ENCODE measurements around the gene PPM1H.

The PPM1H gene

DNA sequence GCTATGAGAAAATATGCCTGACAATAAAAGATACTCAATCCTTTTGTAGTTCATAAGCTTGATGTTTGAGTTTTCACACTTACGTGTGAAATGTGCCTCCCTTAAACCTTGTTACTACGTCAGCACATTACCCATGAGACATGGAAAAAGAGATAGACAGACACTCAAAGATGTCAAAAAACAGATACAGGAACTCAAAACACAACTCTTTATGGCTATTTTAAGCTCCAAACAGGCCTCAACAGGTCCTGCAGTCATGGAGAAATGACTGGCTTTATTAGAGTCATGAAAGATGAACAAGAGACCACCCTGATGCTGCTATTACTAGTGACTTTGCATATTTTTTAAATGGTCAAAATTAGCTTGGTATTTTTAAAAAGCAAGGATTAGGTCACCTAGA lies 283.8 kb downstream of the PPM1H start:
- no peaks in the 10 kb centered on the region for H3K27me3 ChIP-seq (ENCODE audit: insufficient read depth, low read length, poor library complexity, severe bottlenecking)
- TF ChIP-seq EZH2phosphoT487 (IDR thresholded peaks at IDR 0.05; ENCODE audit: borderline replicate concordance) = no peak
- TF ChIP-seq, protein P1, sequence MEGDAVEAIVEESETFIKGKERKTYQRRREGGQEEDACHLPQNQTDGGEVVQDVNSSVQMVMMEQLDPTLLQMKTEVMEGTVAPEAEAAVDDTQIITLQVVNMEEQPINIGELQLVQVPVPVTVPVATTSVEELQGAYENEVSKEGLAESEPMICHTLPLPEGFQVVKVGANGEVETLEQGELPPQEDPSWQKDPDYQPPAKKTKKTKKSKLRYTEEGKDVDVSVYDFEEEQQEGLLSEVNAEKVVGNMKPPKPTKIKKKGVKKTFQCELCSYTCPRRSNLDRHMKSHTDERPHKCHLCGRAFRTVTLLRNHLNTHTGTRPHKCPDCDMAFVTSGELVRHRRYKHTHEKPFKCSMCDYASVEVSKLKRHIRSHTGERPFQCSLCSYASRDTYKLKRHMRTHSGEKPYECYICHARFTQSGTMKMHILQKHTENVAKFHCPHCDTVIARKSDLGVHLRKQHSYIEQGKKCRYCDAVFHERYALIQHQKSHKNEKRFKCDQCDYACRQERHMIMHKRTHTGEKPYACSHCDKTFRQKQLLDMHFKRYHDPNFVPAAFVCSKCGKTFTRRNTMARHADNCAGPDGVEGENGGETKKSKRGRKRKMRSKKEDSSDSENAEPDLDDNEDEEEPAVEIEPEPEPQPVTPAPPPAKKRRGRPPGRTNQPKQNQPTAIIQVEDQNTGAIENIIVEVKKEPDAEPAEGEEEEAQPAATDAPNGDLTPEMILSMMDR (conservative IDR thresholded peaks at IDR 0.05; ENCODE audit: low read length) = no peak
- peaks cover 27% of the 10 kb centered on the region for H3K4me1 ChIP-seq (ENCODE audit: insufficient read depth, low read length, poor library complexity, severe bottlenecking)

DNA sequence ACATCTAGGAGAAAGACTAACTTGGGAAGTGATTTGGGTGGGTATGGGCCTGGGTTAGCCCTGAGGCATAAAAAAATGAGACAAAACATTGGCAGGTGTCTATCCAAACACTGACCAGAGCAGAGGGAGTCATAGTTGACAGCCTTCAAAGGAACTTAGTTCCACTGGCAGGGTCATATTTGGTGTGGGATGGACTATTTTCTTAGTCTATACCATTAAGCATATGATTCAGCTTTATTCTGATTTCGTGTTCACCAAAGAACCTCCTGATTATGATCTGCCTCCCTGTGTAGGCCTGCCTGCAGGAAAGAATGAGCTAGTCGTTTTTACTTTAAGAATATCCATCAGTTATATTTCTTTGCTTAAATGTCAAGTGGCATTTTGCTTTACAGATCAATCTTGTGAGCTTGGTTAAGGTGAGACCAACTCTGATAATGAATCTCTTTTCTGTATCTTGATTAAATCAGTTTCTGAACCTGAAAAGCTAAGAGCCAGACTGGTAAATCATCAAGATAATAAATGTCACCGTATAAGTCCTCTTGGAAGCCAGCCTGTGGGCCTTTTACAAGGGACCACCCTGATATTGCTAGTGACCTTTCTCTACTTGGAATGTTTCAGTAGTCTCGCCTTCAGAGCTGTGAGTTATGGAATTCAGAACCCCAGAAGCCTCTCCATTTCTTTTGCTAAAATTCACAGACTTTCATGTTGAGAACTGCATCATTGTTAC lies 285.4 kb downstream of the PPM1H start:
- no peaks in the 10 kb centered on the region for H3F3A ChIP-seq (ENCODE audit: low read depth)
- no peaks in the 10 kb centered on the region for H3K9me3 ChIP-seq (ENCODE audit: insufficient read depth, low read depth, low read length)
- no peaks in the 10 kb centered on the region for H3K9me2 ChIP-seq (replicated peaks; ENCODE audit: low read depth, low read length)
- no peak for TF ChIP-seq EZH2phosphoT487 (IDR thresholded peaks at IDR 0.05; ENCODE audit: borderline replicate concordance)
- TF ChIP-seq, protein P1 (conservative IDR thresholded peaks at IDR 0.05; ENCODE audit: low read length) = no peak
- H2AFZ ChIP-seq (ENCODE audit: low read length) = no peak overlapping the region
- no peak overlapping the region for H3K9ac ChIP-seq (ENCODE audit: low read depth, low read length, poor library complexity, severe bottlenecking)
- H4K20me1 ChIP-seq (ENCODE audit: insufficient read depth, low read length, poor library complexity, severe bottlenecking) = no peaks in the 10 kb centered on the region
- H3K4me3 ChIP-seq (ENCODE audit: low read length, poor library complexity, severe bottlenecking) = no peak overlapping the region
- H3K27me3 ChIP-seq (ENCODE audit: insufficient read depth, low read length, poor library complexity, severe bottlenecking) = no peaks in the 10 kb centered on the region
- H3K79me2 ChIP-seq (ENCODE audit: insufficient read depth, low read length) = no peaks in the 10 kb centered on the region
- peaks cover 10% of the 10 kb centered on the region; the same call in 1 of the 2 replicates for H3K36me3 ChIP-seq (ENCODE audit: insufficient read depth, low read length)
- peaks cover 21% of the 10 kb centered on the region for H3K4me1 ChIP-seq (ENCODE audit: insufficient read depth, low read length, poor library complexity, severe bottlenecking)
- no peak overlapping the region for H3K4me2 ChIP-seq (ENCODE audit: low read depth, low read length, poor library complexity, severe bottlenecking)

More for the DNA sequence above, 283.8 kb downstream of the PPM1H start:
- Histone ChIP-seq H3K9ac (ENCODE audit: low read depth, low read length, poor library complexity, severe bottlenecking) (no peak overlapping the region), H3F3A (ENCODE audit: low read depth) (no peaks in the 10 kb centered on the region), H2AFZ (ENCODE audit: low read length) (no peak overlapping the region), H3K9me2 (replicated peaks; ENCODE audit: low read depth, low read length) (no peaks in the 10 kb centered on the region), H4K20me1 (ENCODE audit: insufficient read depth, low read length, poor library complexity, severe bottlenecking) (no peaks in the 10 kb centered on the region), H3K4me2 (ENCODE audit: low read depth, low read length, poor library complexity, severe bottlenecking) (no peak overlapping the region), H3K79me2 (ENCODE audit: insufficient read depth, low read length) (no peaks in the 10 kb centered on the region), H3K9me3 (ENCODE audit: insufficient read depth, low read depth, low read length) (no peaks in the 10 kb centered on the region), H3K36me3 (ENCODE audit: insufficient read depth, low read length) (peaks cover 9% of the 10 kb centered on the region; the same call in 1 of the 2 replicates), H3K4me3 (ENCODE audit: low read length, poor library complexity, severe bottlenecking) (no peak overlapping the region)

DNA sequence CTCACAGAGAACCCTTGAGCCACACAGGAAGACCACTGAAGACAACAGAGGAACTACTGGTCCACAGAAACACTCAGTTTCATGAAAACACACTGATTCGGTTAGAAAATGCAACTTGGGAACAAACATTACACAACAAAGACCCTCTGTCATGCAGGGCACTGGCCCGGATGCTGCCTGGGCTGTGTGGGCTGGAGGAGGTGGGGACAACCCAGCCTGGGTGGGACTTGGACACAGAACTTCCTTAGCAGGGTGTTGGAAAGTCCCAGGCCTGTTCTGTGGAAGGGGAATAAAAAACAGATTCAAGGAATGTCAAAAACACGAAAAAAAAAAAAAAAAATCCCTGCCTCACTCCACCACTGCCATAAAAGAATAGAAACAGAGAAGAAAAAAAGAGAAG lies 287.4 kb downstream of the PPM1H start:
- Histone ChIP-seq H3K4me3 (ENCODE audit: low read length, poor library complexity, severe bottlenecking) (no peak overlapping the region), H3K4me2 (ENCODE audit: low read depth, low read length, poor library complexity, severe bottlenecking) (no peak overlapping the region), H3F3A (ENCODE audit: low read depth) (no peaks in the 10 kb centered on the region), H3K27me3 (ENCODE audit: insufficient read depth, low read length, poor library complexity, severe bottlenecking) (no peaks in the 10 kb centered on the region), H3K36me3 (ENCODE audit: insufficient read depth, low read length) (peaks cover 10% of the 10 kb centered on the region; the same call in 1 of the 2 replicates), H3K9me2 (replicated peaks; ENCODE audit: low read depth, low read length) (no peaks in the 10 kb centered on the region), H3K79me2 (ENCODE audit: insufficient read depth, low read length) (no peaks in the 10 kb centered on the region), H3K4me1 (ENCODE audit: insufficient read depth, low read length, poor library complexity, severe bottlenecking) (peaks cover 8% of the 10 kb centered on the region), H4K20me1 (ENCODE audit: insufficient read depth, low read length, poor library complexity, severe bottlenecking) (no peaks in the 10 kb centered on the region), H2AFZ (ENCODE audit: low read length) (no peak overlapping the region), H3K9ac (ENCODE audit: low read depth, low read length, poor library complexity, severe bottlenecking) (no peak overlapping the region), H3K9me3 (ENCODE audit: insufficient read depth, low read depth, low read length) (no peaks in the 10 kb centered on the region)
- TF ChIP-seq, protein P1 (conservative IDR thresholded peaks at IDR 0.05; ENCODE audit: low read length) = no peak
- TF ChIP-seq EZH2phosphoT487 (IDR thresholded peaks at IDR 0.05; ENCODE audit: borderline replicate concordance) = no peak

All from Loucy (cell line).